ENCODE results near the gene TBX21. TPM values are rescaled to one million over a fixed set of nuclear protein-coding genes. Genes with fewer than 3 reads are reported as not detected.
A peak's percentile ranks its signal among the peaks of the same experiment; 100 is the strongest.

Gene TBX21, protein sequence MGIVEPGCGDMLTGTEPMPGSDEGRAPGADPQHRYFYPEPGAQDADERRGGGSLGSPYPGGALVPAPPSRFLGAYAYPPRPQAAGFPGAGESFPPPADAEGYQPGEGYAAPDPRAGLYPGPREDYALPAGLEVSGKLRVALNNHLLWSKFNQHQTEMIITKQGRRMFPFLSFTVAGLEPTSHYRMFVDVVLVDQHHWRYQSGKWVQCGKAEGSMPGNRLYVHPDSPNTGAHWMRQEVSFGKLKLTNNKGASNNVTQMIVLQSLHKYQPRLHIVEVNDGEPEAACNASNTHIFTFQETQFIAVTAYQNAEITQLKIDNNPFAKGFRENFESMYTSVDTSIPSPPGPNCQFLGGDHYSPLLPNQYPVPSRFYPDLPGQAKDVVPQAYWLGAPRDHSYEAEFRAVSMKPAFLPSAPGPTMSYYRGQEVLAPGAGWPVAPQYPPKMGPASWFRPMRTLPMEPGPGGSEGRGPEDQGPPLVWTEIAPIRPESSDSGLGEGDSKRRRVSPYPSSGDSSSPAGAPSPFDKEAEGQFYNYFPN
- total RNA-seq, result under 1 TPM in 1 of 4 donors, not detected in 3; 0.80 TPM

DNA sequence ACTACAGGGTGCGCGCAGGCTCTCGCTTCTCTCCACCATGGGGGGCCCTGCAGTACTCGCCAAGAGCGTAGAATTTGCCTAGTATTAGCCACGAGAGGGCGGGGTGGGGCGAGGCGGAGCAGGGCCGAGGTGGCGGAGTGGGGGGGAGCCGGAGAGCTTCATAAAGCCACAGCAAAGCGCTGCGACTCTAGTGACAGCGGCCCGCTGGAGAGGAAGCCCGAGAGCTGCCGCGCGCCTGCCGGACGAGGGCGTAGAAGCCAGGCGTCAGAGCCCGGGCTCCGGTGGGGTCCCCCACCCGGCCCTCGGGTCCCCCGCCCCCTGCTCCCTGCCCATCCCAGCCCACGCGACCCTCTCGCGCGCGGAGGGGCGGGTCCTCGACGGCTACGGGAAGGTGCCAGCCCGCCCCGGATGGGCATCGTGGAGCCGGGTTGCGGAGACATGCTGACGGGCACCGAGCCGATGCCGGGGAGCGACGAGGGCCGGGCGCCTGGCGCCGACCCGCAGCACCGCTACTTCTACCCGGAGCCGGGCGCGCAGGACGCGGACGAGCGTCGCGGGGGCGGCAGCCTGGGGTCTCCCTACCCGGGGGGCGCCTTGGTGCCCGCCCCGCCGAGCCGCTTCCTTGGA is at the start of gene TBX21:
Gene TBX21, plus strand, starts transcription at position 190 of the 627 bp plus-strand sequence. Its CDS starts 219 bp downstream, at position 409.
- WGBS, result 0% methylated on average over 24 of the region's 73 CpGs
- no peaks in the 10 kb centered on the region for H3K36me3 ChIP-seq
- peaks cover 71% of the 10 kb centered on the region for H3K27me3 ChIP-seq
- TF ChIP-seq, protein P1, sequence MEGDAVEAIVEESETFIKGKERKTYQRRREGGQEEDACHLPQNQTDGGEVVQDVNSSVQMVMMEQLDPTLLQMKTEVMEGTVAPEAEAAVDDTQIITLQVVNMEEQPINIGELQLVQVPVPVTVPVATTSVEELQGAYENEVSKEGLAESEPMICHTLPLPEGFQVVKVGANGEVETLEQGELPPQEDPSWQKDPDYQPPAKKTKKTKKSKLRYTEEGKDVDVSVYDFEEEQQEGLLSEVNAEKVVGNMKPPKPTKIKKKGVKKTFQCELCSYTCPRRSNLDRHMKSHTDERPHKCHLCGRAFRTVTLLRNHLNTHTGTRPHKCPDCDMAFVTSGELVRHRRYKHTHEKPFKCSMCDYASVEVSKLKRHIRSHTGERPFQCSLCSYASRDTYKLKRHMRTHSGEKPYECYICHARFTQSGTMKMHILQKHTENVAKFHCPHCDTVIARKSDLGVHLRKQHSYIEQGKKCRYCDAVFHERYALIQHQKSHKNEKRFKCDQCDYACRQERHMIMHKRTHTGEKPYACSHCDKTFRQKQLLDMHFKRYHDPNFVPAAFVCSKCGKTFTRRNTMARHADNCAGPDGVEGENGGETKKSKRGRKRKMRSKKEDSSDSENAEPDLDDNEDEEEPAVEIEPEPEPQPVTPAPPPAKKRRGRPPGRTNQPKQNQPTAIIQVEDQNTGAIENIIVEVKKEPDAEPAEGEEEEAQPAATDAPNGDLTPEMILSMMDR (IDR thresholded peaks at IDR 0.05), result no peak
- TF ChIP-seq EP300 (IDR thresholded peaks at IDR 0.05) (no peak), POLR2AphosphoS5 (IDR thresholded peaks at IDR 0.05) (no peak), POLR2A (IDR thresholded peaks at IDR 0.05) (no peak)
- no peaks in the 10 kb centered on the region for H3K9me3 ChIP-seq
- no peak within 1 kb of the TSS for H3K27ac ChIP-seq
- H3K4me3 ChIP-seq, result peak within 1 kb of the TSS; percentile 54
- peak; percentile 72 to 79 for DNase-seq (ENCODE audit: low spot score in 2 of 2)
- H3K4me1 ChIP-seq, result peaks cover 14% of the 10 kb centered on the region

DNA sequence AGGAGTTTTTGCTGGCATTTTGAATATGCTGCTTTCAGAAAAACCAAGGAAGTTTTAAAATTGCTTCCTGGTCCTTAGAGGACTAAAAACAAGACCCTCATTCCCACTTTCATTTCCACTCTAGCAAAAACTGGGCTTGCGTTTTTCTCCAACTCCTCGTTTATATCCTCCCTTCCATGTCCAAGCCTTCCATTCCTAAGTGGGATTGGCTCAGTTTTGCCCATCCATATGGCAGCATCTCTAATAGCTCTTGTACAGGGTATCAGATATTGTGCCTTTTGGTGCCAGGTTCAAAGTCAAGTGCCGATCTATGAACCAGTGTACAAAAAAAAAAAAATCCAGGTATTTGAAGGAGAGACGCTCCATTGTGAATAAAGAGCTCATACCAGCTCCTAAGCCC is 49.0 kb upstream of the TBX21 start:
- Histone ChIP-seq H3K36me3 (peaks cover 43% of the 10 kb centered on the region), H3K27me3 (no peaks in the 10 kb centered on the region), H3K4me1 (peaks cover 3% of the 10 kb centered on the region), H3K4me3 (no peak overlapping the region), H3K9me3 (no peaks in the 10 kb centered on the region), H3K27ac (no peak overlapping the region)
- 91% methylated on average over 4 of the region's 4 CpGs for WGBS
- TF ChIP-seq POLR2A (IDR thresholded peaks at IDR 0.05) (no peak), POLR2AphosphoS5 (IDR thresholded peaks at IDR 0.05) (no peak), EP300 (IDR thresholded peaks at IDR 0.05) (no peak)
- TF ChIP-seq, protein P1 (IDR thresholded peaks at IDR 0.05), result no peak
- DNase-seq (ENCODE audit: low spot score in 2 of 2), result no peak

DNA sequence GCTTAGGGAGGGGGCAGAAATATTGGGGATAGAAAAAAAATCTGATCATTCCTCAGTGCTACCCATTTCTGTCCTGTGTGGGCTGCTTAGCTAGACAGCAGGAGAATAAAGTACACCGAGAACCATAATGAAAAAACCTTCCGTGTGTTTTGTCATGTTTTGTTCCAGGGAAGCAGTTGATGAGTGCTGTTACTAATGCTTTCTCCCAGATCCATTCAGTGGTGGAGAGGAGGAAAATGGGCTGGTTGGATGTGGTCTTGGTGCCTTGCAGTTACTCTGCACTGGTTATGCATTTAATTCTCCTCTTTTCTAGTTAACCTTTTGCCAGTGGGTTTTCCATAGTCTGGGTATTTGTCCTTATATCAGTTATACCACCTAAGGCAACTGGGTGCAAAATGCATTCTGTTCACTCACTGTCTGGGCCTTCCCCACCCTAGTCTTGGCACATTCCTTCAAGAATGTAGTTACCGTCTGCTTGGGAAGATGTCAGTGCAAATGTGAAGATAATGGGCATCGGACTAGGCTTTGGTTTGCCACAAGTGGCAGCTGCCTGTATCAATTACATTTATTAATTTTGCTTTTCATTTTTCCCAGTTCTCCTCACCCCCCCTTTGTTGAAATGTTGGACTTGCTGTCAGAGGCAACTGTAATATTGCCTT is 48.4 kb upstream of the TBX21 start:
- no peak overlapping the region for H3K4me3 ChIP-seq
- TF ChIP-seq POLR2AphosphoS5 (IDR thresholded peaks at IDR 0.05) (no peak), EP300 (IDR thresholded peaks at IDR 0.05) (no peak), POLR2A (IDR thresholded peaks at IDR 0.05) (no peak)
- TF ChIP-seq, protein P1 (IDR thresholded peaks at IDR 0.05), result no peak
- H3K36me3 ChIP-seq, result peaks cover 36% of the 10 kb centered on the region
- no peak for DNase-seq (ENCODE audit: low spot score in 2 of 2)
- 85% methylated on average over 4 of the region's 4 CpGs for WGBS
- peaks cover 3% of the 10 kb centered on the region for H3K4me1 ChIP-seq
- H3K9me3 ChIP-seq, result no peaks in the 10 kb centered on the region
- H3K27me3 ChIP-seq, result no peaks in the 10 kb centered on the region
- no peak overlapping the region for H3K27ac ChIP-seq

DNA sequence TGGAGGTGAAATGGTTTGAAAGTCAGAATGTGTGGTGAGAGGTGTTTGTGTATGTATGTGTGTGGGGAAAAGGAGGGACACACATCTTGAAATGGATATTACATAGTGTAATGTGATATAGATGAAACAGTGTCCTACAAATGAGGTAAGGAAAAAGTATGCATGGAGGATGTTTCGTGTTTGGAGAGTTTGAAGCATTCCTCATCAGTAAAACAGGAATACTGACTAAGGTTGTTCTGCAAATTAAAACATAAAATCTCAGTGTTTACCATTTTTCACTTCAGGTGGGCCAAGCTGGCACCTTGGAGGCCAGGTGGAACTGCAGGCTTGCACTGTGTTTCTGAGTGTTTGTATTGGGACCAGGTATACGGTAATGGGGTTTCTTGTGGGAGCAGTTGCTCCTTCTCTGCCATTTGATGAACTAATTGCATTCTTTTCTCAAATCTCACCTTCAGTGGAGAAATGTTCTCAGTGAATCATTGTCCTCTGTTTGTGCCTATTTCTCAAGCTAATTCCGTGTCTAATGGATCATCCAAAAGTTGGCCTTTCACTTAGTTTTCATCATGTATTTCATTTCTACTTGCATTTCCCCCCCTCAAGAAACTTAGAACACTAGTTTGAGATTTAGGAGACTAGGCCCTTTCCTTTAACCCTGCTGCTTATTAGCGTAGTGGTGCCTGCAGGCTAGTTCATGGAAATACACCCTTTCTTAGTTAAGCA is 47.3 kb upstream of the TBX21 start:
- peaks cover 3% of the 10 kb centered on the region for H3K4me1 ChIP-seq
- H3K4me3 ChIP-seq, result no peak overlapping the region
- H3K36me3 ChIP-seq, result peaks cover 26% of the 10 kb centered on the region
- H3K27me3 ChIP-seq, result no peaks in the 10 kb centered on the region
- no peak overlapping the region for H3K27ac ChIP-seq
- WGBS, result 82% methylated on average over 4 of the region's 4 CpGs
- no peak for TF ChIP-seq POLR2A (IDR thresholded peaks at IDR 0.05)
- TF ChIP-seq POLR2AphosphoS5 (IDR thresholded peaks at IDR 0.05), result no peak
- TF ChIP-seq EP300 (IDR thresholded peaks at IDR 0.05), result no peak
- TF ChIP-seq, protein P1 (IDR thresholded peaks at IDR 0.05), result no peak
- H3K9me3 ChIP-seq, result no peaks in the 10 kb centered on the region
- no peak for DNase-seq (ENCODE audit: low spot score in 2 of 2)

All from suprapubic skin (tissue), 4 donors.